Neural cell (in vitro differentiated cells): Measurements from ENCODE around the gene ASRGL1. TPM values are rescaled to one million over a fixed set of nuclear protein-coding genes. Genes with fewer than 3 reads are reported as not detected.

Experiments
- H2AFZ ChIP-seq: fragments of 200-600, 300-800 bp; sonication (generic), shearing (Covaris generic); 2 replicates; pipeline ENCODE4 v1.6.0; 2014; ENCODE audit warnings: low read depth, mild to moderate bottlenecking, antibody characterized with exemption, low read length, moderate library complexity
- H3F3A ChIP-seq: fragments of 200-600 bp; shearing (Covaris generic); 2 replicates; pipeline ENCODE4 v1.6.1; 2016; ENCODE audit warnings: mild to moderate bottlenecking, moderate library complexity, mixed read lengths, antibody characterized with exemption, low read length; ENCODE audit not compliant: insufficient read depth, poor library complexity, severe bottlenecking
- H3K27ac ChIP-seq: fragments of 200-600, 300-800 bp; sonication (generic), shearing (Covaris generic); 2 replicates; pipeline ENCODE4 v1.5.1; 2014; ENCODE audit warnings: mild to moderate bottlenecking, low read length, moderate library complexity
- H3K27me3 ChIP-seq: fragments of 300-800, 200-600 bp; sonication (generic), shearing (Covaris generic); 2 replicates; pipeline ENCODE4 v1.6.0; 2014; ENCODE audit warnings: mild to moderate bottlenecking, low read depth, low read length, moderate library complexity; ENCODE audit not compliant: insufficient read depth
- H3K36me3 ChIP-seq: fragments of 300-800, 200-600 bp; sonication (generic), shearing (Covaris generic); 2 replicates; pipeline ENCODE4 v1.5.1; 2014; ENCODE audit warnings: mild to moderate bottlenecking, antibody characterized with exemption, low read length, moderate library complexity; ENCODE audit not compliant: insufficient read depth
- H3K4me2 ChIP-seq: fragments of 300-800, 200-600 bp; sonication (generic), shearing (Covaris generic); 2 replicates; pipeline ENCODE4 v1.6.0; 2014; ENCODE audit warnings: mild to moderate bottlenecking, low read length
- H3K4me3 ChIP-seq: fragments of 300-800, 200-600 bp; sonication (generic), shearing (Covaris generic); 2 replicates; pipeline ENCODE4 v1.5.1; 2014; ENCODE audit warnings: mild to moderate bottlenecking, low read length, moderate library complexity
- H3K79me2 ChIP-seq: fragments of 200-600 bp; shearing (Covaris generic); replicated peaks from 2 replicates; pipeline ENCODE4 v1.6.0; 2014; ENCODE audit warnings: mild to moderate bottlenecking, low read length, moderate library complexity; ENCODE audit not compliant: insufficient read depth
- H3K9ac ChIP-seq: fragments of 300-800, 200-600 bp; sonication (generic), shearing (Covaris generic); 2 replicates; pipeline ENCODE4 v1.6.1; 2016; ENCODE audit warnings: mild to moderate bottlenecking, low read length, mixed read lengths
- H3K9me2 ChIP-seq: fragments of 200-600 bp; shearing (Covaris generic); 2 replicates; pipeline ENCODE4 v1.6.1; 2016; ENCODE audit warnings: mild to moderate bottlenecking, low read length, mixed read lengths; ENCODE audit not compliant: insufficient read depth
- H3K9me3 ChIP-seq: fragments of 200-600, 300-800 bp; sonication (generic), shearing (Covaris generic); 2 replicates; pipeline ENCODE4 v1.6.1; 2016; ENCODE audit warnings: mild to moderate bottlenecking, mixed run types, low read length, moderate library complexity, mixed read lengths
- H4K20me1 ChIP-seq: fragments of 200-600 bp; shearing (Covaris generic); 2 replicates; pipeline ENCODE4 v1.6.1; 2016; ENCODE audit warnings: mild to moderate bottlenecking, mixed run types; ENCODE audit not compliant: insufficient read depth
- CTCF ChIP-seq: fragments of 450-650 bp; IDR thresholded peaks from 2 replicates; pipeline ENCODE4 v1.5.1; 2014; ENCODE audit warnings: antibody characterized with exemption, mild to moderate bottlenecking, moderate library complexity; ENCODE audit not compliant: poor library complexity, severe bottlenecking
- EP300 ChIP-seq: fragments of 450-650 bp; conservative IDR thresholded peaks from 2 replicates; pipeline ENCODE4 v1.6.1; 2014; ENCODE audit warnings: antibody characterized with exemption, mild to moderate bottlenecking, moderate library complexity; ENCODE audit not compliant: poor library complexity, severe bottlenecking
- EZH2 ChIP-seq: fragments of 200-600, 300-800 bp; shearing (Covaris generic), sonication (generic); IDR thresholded peaks from 2 replicates; pipeline ENCODE4 v1.6.1; 2014; ENCODE audit warnings: antibody characterized with exemption, low read length, borderline replicate concordance, mild to moderate bottlenecking; ENCODE audit not compliant: insufficient read depth, poor library complexity, severe bottlenecking
- MXI1 ChIP-seq: fragments of 450-650 bp; conservative IDR thresholded peaks from 2 replicates; pipeline ENCODE4 v1.6.1; 2014; ENCODE audit warnings: antibody characterized with exemption, mild to moderate bottlenecking; ENCODE audit not compliant: poor library complexity, severe bottlenecking
- POLR2AphosphoS5 ChIP-seq: IDR thresholded peaks from 2 replicates; pipeline ENCODE4 v1.6.1; 2012
- RAD21 ChIP-seq: fragments of 450-650 bp; conservative IDR thresholded peaks from 2 replicates; pipeline ENCODE4 v1.6.1; 2014; ENCODE audit warnings: antibody characterized with exemption, mild to moderate bottlenecking, moderate library complexity
- REST ChIP-seq: IDR thresholded peaks from 2 replicates; pipeline ENCODE4 v1.6.1; 2012; ENCODE audit warnings: borderline replicate concordance
- SMC3 ChIP-seq: fragments of 450-650 bp; conservative IDR thresholded peaks from 2 replicates; pipeline ENCODE4 v1.6.1; 2014; ENCODE audit warnings: antibody characterized with exemption, mild to moderate bottlenecking, moderate library complexity; ENCODE audit not compliant: poor library complexity
- TAF1 ChIP-seq: IDR thresholded peaks from 2 replicates; pipeline ENCODE4 v1.6.1; 2012; ENCODE audit warnings: low read depth
- polyA plus RNA-seq: library from polyadenylated mRNA; depleted of rRNA; stranded (reverse); fragments of >200 nt; gene quantifications from 2 replicates; pipeline ENCODE4 v1.2.3, GENCODE V29; 2014

ASRGL1 gene
- polyA plus RNA-seq, 1 donor from 2014 or later = 129 TPM

- H3K79me2 ChIP-seq = no peaks in the 10 kb centered on the region
- H4K20me1 ChIP-seq = no peaks in the 10 kb centered on the region
- no peaks in the 10 kb centered on the region for H3K27me3 ChIP-seq
- no peaks in the 10 kb centered on the region for H3K9me3 ChIP-seq
- no peaks in the 10 kb centered on the region for H3K9me2 ChIP-seq
- H2AFZ ChIP-seq = no peak overlapping the region
- H3K36me3 ChIP-seq = no peaks in the 10 kb centered on the region
- no peak overlapping the region for H3K9ac ChIP-seq
- no peak overlapping the region for H3K4me3 ChIP-seq
- no peak overlapping the region for H3K4me2 ChIP-seq
- no peak overlapping the region for H3K27ac ChIP-seq
- TF ChIP-seq EZH2 = no peak
- TF ChIP-seq CTCF = no peak
- no peak for TF ChIP-seq MXI1
- TF ChIP-seq REST = no peak
- no peak for TF ChIP-seq SMC3
- TF ChIP-seq RAD21 = no peak
- no peak for TF ChIP-seq EP300
- no peak for TF ChIP-seq POLR2AphosphoS5
- TF ChIP-seq TAF1 = no peak
- no peaks in the 10 kb centered on the region for H3F3A ChIP-seq
Measured at GRCh38 chr11:62435846-62436660, 98.8 kb downstream of the ASRGL1 start.

GRCh38 chr11:62437616-62438015 is 100.4 kb downstream of the ASRGL1 start:
- no peak overlapping the region for H3K9ac ChIP-seq
- no peaks in the 10 kb centered on the region for H3K9me2 ChIP-seq
- no peaks in the 10 kb centered on the region for H3K36me3 ChIP-seq
- no peaks in the 10 kb centered on the region for H3K79me2 ChIP-seq
- no peak overlapping the region for H3K27ac ChIP-seq
- no peak overlapping the region for H3K4me3 ChIP-seq
- no peak for TF ChIP-seq RAD21
- no peak for TF ChIP-seq TAF1
- TF ChIP-seq CTCF = no peak
- no peak for TF ChIP-seq EZH2
- no peak for TF ChIP-seq MXI1
- no peak for TF ChIP-seq EP300
- TF ChIP-seq REST = no peak
- no peak for TF ChIP-seq POLR2AphosphoS5
- H3K9me3 ChIP-seq = no peaks in the 10 kb centered on the region
- H3K27me3 ChIP-seq = no peaks in the 10 kb centered on the region
- H3K4me2 ChIP-seq = no peak overlapping the region
- no peak overlapping the region for H2AFZ ChIP-seq
- no peaks in the 10 kb centered on the region for H3F3A ChIP-seq
- H4K20me1 ChIP-seq = no peaks in the 10 kb centered on the region
